Mammary microvascular endothelial cell (primary cell): Measurements from ENCODE around the gene DRGX. TPM values are rescaled to one million over a fixed set of nuclear protein-coding genes. Genes with fewer than 3 reads are reported as not detected.

Experiments used
- total RNA-seq: library from RNA; depleted of rRNA; stranded (reverse); fragments of >200 nt; gene quantifications from 2 replicates; pipeline ENCODE4 v1.2.3, GENCODE V29; 2015

Gene DRGX
- total RNA-seq = not detected in 2 replicates

DNA sequence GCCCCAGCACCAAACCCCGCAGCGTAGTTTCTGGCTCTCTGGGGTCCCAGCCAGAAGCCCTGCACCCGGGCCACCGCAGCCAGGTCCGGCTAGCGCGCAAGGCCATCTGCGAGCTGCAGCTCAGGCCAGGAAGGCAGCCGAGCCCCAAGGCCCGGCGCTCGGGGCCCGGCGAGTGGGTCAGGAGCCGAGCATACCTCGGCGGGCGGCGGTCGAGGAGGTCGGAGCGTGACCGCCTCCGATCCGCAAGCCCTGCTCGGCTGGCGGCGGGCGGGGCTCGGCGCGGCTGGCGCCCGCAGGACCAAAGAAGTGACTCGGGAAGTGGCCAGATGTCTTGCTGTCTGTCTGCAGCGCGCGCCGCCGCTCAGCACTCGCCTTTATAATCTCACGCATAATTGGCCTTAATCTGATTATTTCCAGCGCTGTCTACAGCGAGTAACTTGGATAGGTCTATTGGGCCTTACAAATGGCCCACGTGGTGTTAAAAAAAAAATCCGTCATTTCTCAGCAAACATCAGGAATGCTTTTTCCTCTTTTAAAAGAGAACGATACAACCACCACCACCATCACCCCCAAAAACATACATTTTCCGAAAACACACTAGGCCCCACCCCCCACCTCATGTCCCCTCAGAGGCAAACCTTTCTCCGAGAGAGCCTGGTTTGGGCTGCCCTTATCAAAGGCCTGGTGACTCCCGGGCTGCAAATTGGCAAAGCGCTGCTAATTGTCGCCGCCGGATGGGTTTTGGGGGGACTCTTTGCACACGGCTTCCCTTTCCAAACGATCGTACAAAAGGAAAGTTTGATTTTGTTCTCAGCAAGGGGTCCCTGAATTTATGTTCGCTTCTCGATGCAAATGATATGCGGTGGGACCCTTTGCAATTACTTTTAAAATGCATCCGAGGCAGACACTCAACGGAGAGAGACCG lies at the start of gene DRGX:
DRGX (minus strand) TSS at position 349 of the 925 bp plus-strand sequence. CDS start 649 bp downstream, outside the sequence.

Other genes starting within 250 kb of the DRGX start
- 3.1 and 5.6 TPM in 2 replicates for gene TMEM273, start 207.7 kb downstream of the DRGX start, total RNA-seq
- not detected in 2 replicates for gene C10orf71, start 96.9 kb downstream of the DRGX start, total RNA-seq
- gene ERCC6, start 143.0 kb upstream of the DRGX start, total RNA-seq = 6.3 and 11.1 TPM in 2 replicates
- gene SLC18A3, start 214.2 kb upstream of the DRGX start, total RNA-seq = not detected in 2 replicates
- gene CHAT, start 217.9 kb upstream of the DRGX start, total RNA-seq = not detected in 2 replicates